HEK293 (cell line): Measurements from ENCODE around the gene SAMD1.
A peak's percentile ranks its signal among the peaks of the same experiment; 100 is the strongest.

ENCODE experiments used
- CTCF ChIA-PET: fragments of 350-600 bp; formaldehyde crosslinking; extraction: SDS; loops from one replicate; lab custom pipeline; 2021; ENCODE audit warnings: antibody characterized with exemption; lab: Yijun Ruan, JAX
- POLR2A ChIA-PET: fragments of 300-600 bp; formaldehyde crosslinking; extraction: SDS; loops from one replicate; lab custom pipeline; 2020; ENCODE audit warnings: antibody characterized with exemption, inconsistent platforms; lab: Yijun Ruan, JAX
- H3K27ac ChIP-seq: fragments of 200-500 bp; sonication (Bioruptor generic); 2 replicates; pipeline ENCODE4 v1.5.1; 2014; ENCODE audit warnings: low read depth, low read length, control low read depth, inconsistent platforms; ENCODE audit errors: extremely low read depth
- H3K36me3 ChIP-seq, 2 experiments: fragments of 200-500 bp in 1 of 2; sonication (Bioruptor generic) in 1 of 2; 1 replicate in 1 of 2; 2 replicates in 1 of 2; pipeline ENCODE4 v1.5.1; 2014 to 2017; ENCODE audit warnings: inconsistent platforms in 2 of 2, low read length in 2 of 2; ENCODE audit not compliant: control insufficient read depth in 2 of 2, insufficient read depth in 1 of 2
- H3K4me1 ChIP-seq: fragments of 200-500 bp; sonication (Bioruptor generic); 2 replicates; pipeline ENCODE4 v1.5.1; 2014; ENCODE audit warnings: mild to moderate bottlenecking, low read length, inconsistent platforms; ENCODE audit not compliant: control insufficient read depth, insufficient read depth
- H3K4me3 ChIP-seq: 2 replicates; pipeline ENCODE4 v1.5.1; 2011; ENCODE audit warnings: low read depth, mild to moderate bottlenecking, control low read depth, low read length, moderate library complexity
- H3K9me3 ChIP-seq: fragments of 200-500 bp; sonication (Bioruptor generic); 2 replicates; pipeline ENCODE4 v1.5.1; 2014; ENCODE audit warnings: low read depth, low read length, inconsistent platforms; ENCODE audit not compliant: control insufficient read depth, insufficient read depth
- GLIS1 ChIP-seq: fragments of 450-650 bp; formaldehyde crosslinking; IDR thresholded peaks from 2 replicates; pipeline ENCODE4 v1.5.1; 2016; ENCODE audit warnings: missing biosample characterization, missing genetic modification characterization
- IKZF3 ChIP-seq: fragments of 450-650 bp; IDR thresholded peaks from 2 replicates; pipeline ENCODE4 v1.5.0; 2018; ENCODE audit warnings: missing biosample characterization, mild to moderate bottlenecking, missing genetic modification characterization, moderate library complexity
- SP7 ChIP-seq: fragments of 450-650 bp; formaldehyde crosslinking; IDR thresholded peaks from 2 replicates; pipeline ENCODE4 v1.5.1; 2016; ENCODE audit warnings: missing biosample characterization, missing genetic modification characterization
- ZFHX2 ChIP-seq: fragments of 450-650 bp; formaldehyde crosslinking; conservative IDR thresholded peaks from 2 replicates; pipeline ENCODE4 v1.5.1; 2016; ENCODE audit warnings: missing biosample characterization, missing genetic modification characterization
- ZIC2 ChIP-seq: fragments of 450-650 bp; formaldehyde crosslinking; IDR thresholded peaks from 2 replicates; pipeline ENCODE4 v1.5.1; 2016; ENCODE audit warnings: missing biosample characterization, missing genetic modification characterization
- ZNF114 ChIP-seq: fragments of 450-650 bp; formaldehyde crosslinking; IDR thresholded peaks from 2 replicates; pipeline ENCODE4 v1.5.0; 2017; ENCODE audit warnings: missing biosample characterization, missing genetic modification characterization
- ZNF121 ChIP-seq: fragments of 450-650 bp; formaldehyde crosslinking; IDR thresholded peaks from 2 replicates; pipeline ENCODE4 v1.5.1; 2016; ENCODE audit warnings: missing biosample characterization, missing genetic modification characterization
- ZNF175 ChIP-seq: fragments of 450-650 bp; formaldehyde crosslinking; IDR thresholded peaks from 2 replicates; pipeline ENCODE4 v1.5.1; 2016; ENCODE audit warnings: missing biosample characterization, missing genetic modification characterization
- ZNF335 ChIP-seq: fragments of 450-650 bp; formaldehyde crosslinking; conservative IDR thresholded peaks from 2 replicates; pipeline ENCODE4 v1.5.1; 2016; ENCODE audit warnings: missing biosample characterization, missing genetic modification characterization
- ZNF341 ChIP-seq: fragments of 450-650 bp; formaldehyde crosslinking; IDR thresholded peaks from 2 replicates; pipeline ENCODE4; 2016; ENCODE audit warnings: low read depth, missing biosample characterization, missing genetic modification characterization
- ZNF366 ChIP-seq: fragments of 450-650 bp; formaldehyde crosslinking; conservative IDR thresholded peaks from 2 replicates; pipeline ENCODE4 v1.5.1; 2016; ENCODE audit warnings: missing biosample characterization, missing genetic modification characterization
- ZNF558 ChIP-seq: fragments of 450-650 bp; formaldehyde crosslinking; IDR thresholded peaks from 2 replicates; pipeline ENCODE4 v1.5.1; 2016; ENCODE audit warnings: missing biosample characterization, missing genetic modification characterization
- ZNF677 ChIP-seq: fragments of 450-650 bp; IDR thresholded peaks from 2 replicates; pipeline ENCODE4 v1.5.0; 2018; ENCODE audit warnings: missing biosample characterization, mild to moderate bottlenecking, missing genetic modification characterization, moderate library complexity

Gene SAMD1

GRCh38 chr19:14112809-14113385 lies 22.3 kb upstream of the SAMD1 start:
- no peaks in the 10 kb centered on the region for H3K9me3 ChIP-seq
- H3K27ac ChIP-seq = no peak overlapping the region
- peaks cover 9% of the 10 kb centered on the region for H3K4me1 ChIP-seq
- POLR2A ChIA-PET = interaction anchor here (1.2 kb wide), 2 partner anchors 13 to 24 kb away, joined by 3 to 4 read pairs; partner anchors contain the start of gene ASF1B
- TF ChIP-seq ZNF677 (tag by site-specific recombination) (no peak), SP7 (tag by site-specific recombination) (no peak), ZNF175 (tag by site-specific recombination) (no peak), ZNF341 (peak; percentile 57), ZNF114 (tag by site-specific recombination) (no peak)
- TF ChIP-seq, all 188 proteins: peak for 1
- CTCF ChIA-PET = interaction anchor here (0.6 to 1.1 kb wide), 3 partner anchors 17 to 30 kb away, joined by 3 to 6 read pairs (median 3); no protein-coding TSS in a partner anchor
- Histone ChIP-seq H3K4me3 (no peak overlapping the region), H3K36me3 (peaks cover 0 to 6% of the 10 kb centered on the region in 2 experiments; a peak in 2 of 3 replicates)

GRCh38 chr19:14112051-14112808 lies 21.7 kb upstream of the SAMD1 start:
- Histone ChIP-seq H3K27ac (no peak overlapping the region), H3K9me3 (no peaks in the 10 kb centered on the region), H3K36me3 (peaks cover 0 to 10% of the 10 kb centered on the region in 2 experiments; a peak in 2 of 3 replicates), H3K4me3 (no peak overlapping the region), H3K4me1 (peaks cover 9% of the 10 kb centered on the region)
- 0 out of 2 replicates have a peak, but pooled peaks have one; percentile 50 for TF ChIP-seq IKZF3 (tag by site-specific recombination)
- peak; percentile 99 for TF ChIP-seq ZNF335
- peak; percentile 45 for TF ChIP-seq ZIC2
- TF ChIP-seq ZNF366 (tag by site-specific recombination) = no peak
- ChIA-PET POLR2A (interaction anchor here (1.2 kb wide), 2 partner anchors 14 to 24 kb away, joined by 3 to 4 read pairs; partner anchors contain the start of gene ASF1B), CTCF (interaction anchor here (0.5 to 1.1 kb wide), 5 partner anchors 16 to 195 kb away, joined by 3 to 6 read pairs (median 3); no protein-coding TSS in a partner anchor)

DNA sequence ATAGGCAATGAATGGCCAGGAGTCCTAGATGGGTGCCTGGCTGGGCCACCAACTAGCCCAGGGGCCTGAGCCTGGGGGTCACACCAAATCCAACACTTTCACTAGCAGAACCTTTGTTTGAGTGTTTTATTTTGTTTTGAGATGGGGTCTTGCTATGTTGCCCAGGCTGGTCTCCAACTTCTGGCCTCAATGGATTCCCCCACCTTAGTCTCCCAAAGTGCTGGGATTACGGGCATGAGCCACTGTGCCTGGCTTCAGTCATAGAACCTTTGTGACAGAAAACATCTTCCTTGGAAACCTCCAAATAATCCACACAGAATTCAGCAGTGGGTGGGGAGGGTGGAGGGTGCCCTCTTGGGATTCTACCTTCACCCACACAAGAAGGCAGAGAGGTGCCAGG lies 20.9 kb upstream of the SAMD1 start:
- CTCF ChIA-PET = interaction anchor here (0.5 to 0.6 kb wide), 2 partner anchors 39 to 195 kb away, joined by 3 to 4 read pairs; no protein-coding TSS in a partner anchor
- Histone ChIP-seq H3K36me3 (peaks cover 0 to 14% of the 10 kb centered on the region in 2 experiments; a peak in 2 of 3 replicates), H3K4me1 (peaks cover 9% of the 10 kb centered on the region), H3K9me3 (no peaks in the 10 kb centered on the region), H3K4me3 (no peak overlapping the region), H3K27ac (no peak overlapping the region)
- POLR2A ChIA-PET = interaction anchor here (1.2 to 1.5 kb wide), 2 partner anchors 15 to 25 kb away, joined by 3 to 4 read pairs; partner anchors contain the start of gene ASF1B
- TF ChIP-seq ZFHX2 (tag by site-specific recombination) (no peak), ZNF121 (tag by site-specific recombination) (peak; percentile 93)

DNA sequence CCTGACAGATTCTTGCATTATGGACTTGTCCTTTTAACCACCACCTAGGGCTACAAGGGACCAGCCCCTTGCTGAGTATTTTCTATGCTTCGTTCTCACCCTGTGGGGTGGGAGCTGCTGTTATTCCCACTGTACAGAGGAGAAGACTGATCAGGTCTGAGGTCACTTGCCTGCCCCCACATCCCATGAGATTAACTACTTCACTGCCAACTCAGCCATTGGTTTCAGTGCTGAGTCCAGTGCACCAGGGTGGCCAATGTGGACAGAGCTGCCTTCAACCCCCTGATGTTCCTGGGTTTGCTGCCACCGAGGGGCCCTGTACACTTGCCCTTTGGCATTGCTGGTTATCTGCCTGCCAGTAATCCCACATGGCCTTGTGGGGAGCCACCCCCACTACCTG lies 20.1 kb upstream of the SAMD1 start:
- Histone ChIP-seq H3K36me3 (peaks cover under 1 to 21% of the 10 kb centered on the region in 2 experiments; a peak in 2 of 3 replicates), H3K4me1 (peaks cover 9% of the 10 kb centered on the region), H3K4me3 (no peak overlapping the region), H3K27ac (no peak overlapping the region), H3K9me3 (no peaks in the 10 kb centered on the region)
- ChIA-PET POLR2A (interaction anchor here (0.6 to 1.5 kb wide), 2 partner anchors 26 to 27 kb away, joined by 3 to 4 read pairs; partner anchors contain the start of gene ASF1B), CTCF (interaction anchor here (1.8 kb wide), 1 partner anchor 231 kb away, joined by 4 read pairs; no protein-coding TSS in a partner anchor)
- TF ChIP-seq ZNF558 (tag by site-specific recombination) (no peak), GLIS1 (tag by site-specific recombination) (peak; percentile 42)
